Measurements from ENCODE around the gene HDAC11.
A peak's percentile ranks its signal among the peaks of the same experiment; 100 is the strongest.

HDAC11 gene

DNA sequence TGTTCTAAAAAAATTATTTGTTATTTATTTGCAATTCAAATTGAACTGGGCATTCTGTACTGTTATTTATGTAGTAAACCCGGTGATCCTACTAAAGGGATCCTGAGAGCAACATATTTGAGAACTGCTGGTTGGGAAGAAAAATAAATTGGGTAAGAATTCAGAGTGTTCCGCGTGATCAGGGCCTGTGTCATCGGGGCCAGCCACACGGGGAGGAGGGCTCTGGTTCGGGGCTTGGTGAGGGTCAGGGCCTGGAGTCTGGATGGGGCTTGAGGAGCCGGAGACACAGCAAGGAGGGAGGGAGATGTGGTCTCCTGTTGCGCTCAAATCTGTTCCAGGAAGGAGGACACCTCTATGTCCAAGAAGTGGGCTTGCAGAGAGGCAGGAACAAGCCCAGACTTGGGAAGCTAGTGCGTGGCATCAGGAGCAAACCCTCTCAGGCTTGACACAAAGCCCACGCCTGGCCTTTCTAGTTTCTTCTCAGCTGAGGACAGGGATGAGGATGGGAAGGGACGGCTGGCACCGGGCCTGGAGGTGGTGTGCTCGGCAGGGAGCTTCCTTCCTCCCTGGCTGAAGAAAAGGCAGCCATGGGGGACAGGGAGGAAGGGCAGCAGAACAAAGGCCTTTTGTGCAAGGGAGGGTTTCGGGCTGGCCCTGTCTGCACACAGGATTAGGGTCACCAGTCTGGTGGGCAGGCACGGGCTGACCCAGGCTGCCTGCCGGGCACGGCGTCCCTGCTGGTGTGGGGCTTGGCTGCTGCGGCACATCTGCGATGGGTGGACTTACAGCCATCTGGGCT is 45.9 kb downstream of the HDAC11 start:
- DNase-seq (ENCODE audit: low read depth), result peak; percentile 31

DNA sequence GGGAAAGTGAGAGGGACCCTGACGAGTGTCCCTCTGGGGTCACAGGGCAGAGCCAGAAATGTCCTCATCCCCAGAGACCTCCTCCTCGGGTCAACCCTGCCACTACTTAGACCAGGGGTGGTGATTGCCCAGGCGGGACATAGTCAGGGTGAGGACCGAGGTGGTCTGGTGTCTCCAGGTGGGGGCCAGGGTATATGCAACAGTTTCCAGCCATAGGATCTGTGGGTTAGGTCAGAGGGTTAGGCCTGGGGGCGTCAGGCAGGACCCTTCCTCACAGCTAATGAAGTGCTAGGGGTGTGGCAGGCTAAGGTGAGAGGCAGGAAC is 46.5 kb downstream of the HDAC11 start:
- DNase-seq (ENCODE audit: low read depth), result no peak

DNA sequence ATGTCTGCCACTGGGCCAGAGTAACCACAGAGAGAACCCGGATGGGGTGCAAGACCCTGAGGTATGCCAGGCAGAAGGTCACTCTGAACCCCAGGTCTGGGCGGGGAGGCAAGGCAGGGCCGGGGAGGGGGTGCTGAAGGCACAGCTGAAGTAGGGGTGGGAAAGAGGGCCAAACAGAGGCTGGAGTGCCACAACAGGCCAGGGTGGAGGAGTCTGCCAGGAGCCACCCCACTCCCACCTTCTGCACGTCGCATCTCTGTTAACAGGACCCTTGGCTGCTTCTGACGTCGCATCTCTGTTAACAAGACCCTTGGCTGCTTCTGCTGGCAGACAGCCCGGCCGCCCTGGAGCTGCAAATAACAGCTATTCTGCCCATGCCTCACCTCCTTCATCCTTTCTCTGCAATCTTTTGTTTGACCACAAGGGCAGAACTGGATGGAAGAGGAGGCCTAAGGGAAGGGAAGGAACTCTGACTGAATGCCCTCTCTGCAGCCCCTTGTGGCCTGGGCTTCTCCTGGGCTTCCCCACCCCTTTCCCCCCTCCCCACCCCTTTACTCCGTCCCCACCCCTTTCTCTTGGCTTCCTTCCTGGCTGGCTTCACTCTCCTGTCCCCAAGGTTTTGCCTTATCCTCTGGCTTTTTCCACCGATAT is 48.2 kb downstream of the HDAC11 start:
- no peak for DNase-seq (ENCODE audit: low read depth)

DNA sequence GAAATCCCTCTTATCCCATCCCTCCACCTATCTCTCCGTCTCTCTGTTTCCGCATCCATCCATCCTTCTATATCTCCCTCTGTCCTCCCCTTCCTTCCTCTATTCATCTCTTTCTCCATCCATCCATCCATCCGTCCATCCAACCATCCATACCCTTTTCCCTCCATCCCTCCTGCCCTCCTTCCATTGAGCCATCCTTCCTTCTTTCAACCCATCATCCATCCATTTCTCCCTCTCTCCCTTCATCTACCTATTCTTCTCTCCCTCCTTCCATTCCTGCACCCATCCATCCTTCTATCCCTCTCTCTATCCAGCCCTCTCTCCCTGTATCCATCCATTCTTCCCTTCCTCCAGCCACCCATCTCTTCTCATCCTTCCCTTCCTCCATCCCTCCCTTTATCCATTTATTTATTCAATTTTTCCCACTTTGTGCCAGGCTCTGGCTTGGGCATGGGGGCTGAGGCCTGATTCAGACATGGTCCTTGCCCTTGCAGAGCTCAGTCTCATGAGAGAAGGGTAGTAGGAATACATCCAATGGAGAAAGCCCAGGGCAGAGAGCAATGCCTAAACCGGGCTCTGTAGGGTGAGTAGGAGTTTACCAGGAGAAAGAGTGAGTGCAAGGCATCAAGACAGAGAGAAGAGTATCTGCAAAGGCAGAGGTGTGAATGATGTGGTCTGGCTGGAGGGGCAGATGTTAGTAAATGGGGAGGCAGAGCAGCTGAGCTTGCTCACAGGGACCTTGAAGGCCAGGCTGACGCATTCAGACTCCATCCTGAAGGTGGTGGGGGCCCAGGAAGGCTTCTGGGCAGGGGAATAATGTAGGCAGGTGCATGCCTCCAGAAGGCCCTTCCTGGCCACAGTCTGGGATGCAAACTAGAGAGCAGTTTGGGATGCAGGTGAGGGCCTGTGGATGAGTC is 49.3 kb downstream of the HDAC11 start:
- DNase-seq (ENCODE audit: low read depth), result no peak

DNA sequence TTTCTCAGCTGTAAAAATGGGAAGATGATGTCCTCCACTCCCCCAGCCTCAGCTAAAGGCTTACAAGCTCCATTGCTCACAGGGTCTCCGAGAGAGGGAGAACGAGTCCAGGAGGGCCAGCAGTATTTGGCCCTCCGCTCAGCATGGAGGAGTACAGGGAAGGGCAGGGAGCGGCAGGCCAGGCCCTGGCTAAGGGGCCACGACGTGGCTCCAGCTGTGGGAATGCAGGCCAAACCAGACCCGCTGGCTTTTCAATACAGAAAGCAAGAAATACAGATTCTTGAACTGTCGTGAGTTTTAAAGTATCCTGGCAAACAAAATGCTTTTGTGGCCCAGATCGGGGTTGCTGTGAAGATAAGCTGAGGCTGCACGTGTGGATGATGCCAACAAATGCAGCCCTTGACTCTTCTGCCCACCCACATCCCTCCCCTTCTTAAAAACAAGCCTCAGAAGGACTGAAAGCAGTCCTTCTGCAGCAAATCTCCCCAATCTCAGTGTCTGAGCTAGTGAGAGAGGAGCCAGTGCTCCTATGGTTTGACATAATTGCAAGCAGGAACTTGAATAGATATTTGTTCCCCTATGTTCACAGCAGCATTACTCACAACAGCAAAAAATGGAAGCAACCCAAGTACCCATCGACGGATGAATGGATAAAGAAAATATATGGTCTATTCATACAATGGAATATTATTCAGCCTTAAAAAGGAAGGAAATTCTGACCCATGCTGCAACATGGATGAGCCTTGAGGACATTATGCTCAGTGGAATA is 50.3 kb downstream of the HDAC11 start:
- DNase-seq (ENCODE audit: low read depth), result no peak

DNA sequence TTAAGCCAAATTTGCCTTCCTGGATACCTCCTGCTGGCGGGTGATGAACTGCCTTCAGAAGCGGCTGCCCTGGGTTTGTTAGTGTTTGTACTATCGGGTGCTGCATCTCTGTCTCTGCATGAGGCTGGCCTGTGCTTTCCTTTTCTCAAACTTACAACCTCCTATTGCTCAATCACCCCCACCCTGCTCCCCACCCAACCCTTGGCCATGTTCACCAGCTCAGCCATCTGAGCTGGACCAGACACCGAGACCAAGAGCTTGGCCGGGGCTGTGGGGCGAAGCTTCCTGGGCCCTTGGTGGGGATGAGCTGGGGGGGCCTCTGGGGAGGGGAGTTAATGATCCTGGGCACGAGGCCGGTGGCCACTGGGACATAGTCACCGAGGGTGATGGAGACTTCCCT is 52.0 kb downstream of the HDAC11 start:
- no peak for DNase-seq (ENCODE audit: low read depth)

DNA sequence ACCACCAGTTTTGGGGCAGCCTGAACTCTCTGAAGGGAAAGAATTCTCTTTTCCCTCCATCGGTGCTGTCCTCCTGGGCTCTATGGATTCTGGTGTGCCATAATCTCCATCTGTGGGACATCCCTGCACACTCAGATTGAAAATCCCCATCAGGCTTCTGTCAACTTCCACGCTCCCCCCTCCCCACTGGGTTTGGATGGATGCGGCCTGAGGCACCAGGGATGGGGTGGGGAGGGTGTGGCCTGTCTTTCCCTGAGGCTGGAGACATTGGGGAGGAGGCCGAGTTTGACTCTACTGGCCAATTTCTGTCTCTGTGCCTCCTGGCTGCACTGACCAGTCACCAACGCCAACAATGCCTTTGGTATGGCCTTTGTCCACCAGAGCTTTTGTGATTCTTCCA is 52.5 kb downstream of the HDAC11 start:
- DNase-seq (ENCODE audit: low read depth), result no peak

DNA sequence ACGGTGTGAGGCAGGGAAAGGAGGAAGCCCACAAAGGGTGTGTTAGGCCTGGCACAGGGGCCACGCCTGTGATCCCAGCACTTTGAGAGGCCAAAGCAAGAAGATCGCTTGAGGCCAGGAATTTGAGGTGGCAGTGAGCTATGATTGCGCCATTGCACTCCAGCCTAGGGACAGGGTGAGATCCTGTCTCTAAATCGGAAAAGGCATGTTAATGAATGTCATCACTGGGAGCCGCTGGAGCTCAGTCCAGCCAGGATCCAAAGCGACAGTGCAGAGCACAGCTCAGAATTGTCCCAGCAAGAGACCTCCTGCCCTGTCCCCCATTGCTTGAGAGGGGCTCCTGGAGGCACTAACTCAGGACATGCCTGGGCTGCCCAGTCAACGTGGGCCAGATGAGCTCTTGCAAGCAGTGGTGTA is 53.8 kb downstream of the HDAC11 start:
- DNase-seq (ENCODE audit: low read depth), result no peak

DNA sequence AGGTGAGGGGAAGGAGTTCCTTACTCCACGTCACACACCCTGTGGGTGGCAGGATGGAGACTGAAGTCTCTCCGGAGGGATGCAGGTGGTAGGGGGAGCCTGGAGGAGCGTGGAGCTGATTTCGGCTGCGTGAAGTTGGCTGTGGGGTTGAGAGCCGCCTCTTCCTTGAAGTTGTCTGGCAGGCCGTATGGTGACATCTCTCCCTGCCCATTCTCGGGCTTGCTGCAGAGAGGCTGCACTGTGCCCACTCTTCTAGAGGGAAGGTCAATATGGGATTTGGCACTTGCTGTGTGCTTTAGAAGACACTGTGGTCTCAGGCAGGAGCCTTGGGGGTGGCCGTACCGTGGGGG is 55.4 kb downstream of the HDAC11 start:
- no peak for DNase-seq (ENCODE audit: low read depth)

DNA sequence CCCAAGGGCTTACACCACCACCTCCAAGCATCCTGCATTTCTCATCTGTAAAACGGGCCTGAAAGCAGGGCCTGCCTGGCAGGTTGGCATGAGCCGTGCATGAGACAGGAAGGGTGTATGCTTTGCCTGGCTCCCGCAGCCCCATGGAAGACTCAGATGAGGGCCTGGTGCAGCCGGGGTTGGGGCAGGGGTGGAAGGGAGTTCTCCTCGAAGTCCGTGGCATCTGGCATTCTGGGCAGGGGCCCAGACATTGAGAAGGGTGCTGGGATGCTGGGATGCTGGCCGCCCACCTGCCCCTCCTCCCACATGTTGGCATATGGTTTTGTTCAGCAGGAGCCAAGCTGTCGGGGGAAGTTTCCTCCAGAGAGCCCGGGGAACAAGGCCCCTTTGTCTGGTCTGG is 55.8 kb downstream of the HDAC11 start:
- no peak for DNase-seq (ENCODE audit: low read depth)

DNA sequence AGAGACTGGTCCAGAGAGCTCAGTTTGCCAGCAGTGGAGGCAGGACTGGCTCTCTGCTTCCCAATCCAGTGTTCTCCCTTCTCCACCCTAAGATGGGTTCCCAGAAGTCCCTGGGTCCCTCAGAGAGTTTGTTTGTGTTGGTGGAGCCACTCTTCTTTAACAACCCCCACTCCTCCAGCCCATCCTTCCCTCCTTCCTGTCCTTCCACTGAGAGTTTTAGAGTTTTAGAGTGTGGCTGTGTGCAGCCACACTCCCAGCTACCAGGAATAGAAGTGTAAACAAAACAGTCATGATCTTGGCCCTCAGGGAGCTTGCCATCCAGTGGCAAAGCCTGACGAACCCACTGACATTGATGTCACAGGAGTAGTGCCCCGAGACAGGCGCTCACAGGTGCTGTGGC is 56.3 kb downstream of the HDAC11 start:
- no peak for DNase-seq (ENCODE audit: low read depth)

DNA sequence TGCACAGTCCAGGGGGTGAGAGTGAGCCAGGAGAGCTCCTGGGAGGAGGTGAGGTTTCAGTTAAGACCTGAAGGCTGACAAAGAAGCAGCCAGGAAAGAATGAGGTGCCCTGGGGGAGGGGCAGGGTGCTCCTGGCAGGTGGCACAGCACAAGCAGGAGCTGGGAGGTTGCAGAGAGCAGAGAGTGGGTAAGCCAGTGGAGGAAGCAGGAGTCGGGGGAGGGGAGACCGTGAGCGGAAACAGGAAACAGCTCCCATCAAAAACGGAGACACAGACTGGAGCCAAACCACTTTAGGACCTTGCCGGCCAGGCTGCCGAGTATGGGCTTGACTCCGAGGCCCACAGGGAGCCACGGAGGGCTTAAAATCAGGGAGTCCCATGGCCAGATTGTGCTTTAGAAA is 56.7 kb downstream of the HDAC11 start:
- DNase-seq (ENCODE audit: low read depth), result no peak

DNA sequence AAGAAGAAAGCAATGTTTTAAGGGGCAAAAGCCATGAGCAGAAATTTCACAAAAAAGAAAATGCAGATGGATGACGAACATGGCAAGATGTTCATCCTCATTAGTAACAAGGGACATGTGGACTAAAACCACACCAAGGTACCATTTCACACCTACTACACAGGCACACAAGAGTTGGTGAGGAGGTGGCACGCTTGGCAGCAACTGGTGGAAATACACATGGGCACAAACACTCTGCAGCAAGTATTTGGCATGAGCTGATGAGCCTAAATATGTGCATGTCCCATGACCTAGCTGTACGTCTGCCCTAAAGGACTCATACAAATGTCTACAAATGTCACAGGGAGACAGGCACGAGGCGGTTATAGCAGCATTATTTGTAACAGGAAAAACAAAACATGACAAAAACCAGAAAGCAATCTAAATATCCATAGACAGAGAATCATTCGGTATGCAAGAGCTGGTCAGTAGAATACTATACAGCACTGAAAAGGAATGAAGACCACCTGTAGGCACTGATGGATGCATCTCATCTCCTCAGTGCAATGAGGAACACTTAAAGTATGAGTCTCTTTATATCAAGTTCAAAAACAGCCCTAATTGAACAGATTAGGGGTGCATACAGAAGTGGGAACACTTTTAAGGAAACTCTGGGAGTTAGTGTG is 57.3 kb downstream of the HDAC11 start:
- DNase-seq (ENCODE audit: low read depth), result no peak

DNA sequence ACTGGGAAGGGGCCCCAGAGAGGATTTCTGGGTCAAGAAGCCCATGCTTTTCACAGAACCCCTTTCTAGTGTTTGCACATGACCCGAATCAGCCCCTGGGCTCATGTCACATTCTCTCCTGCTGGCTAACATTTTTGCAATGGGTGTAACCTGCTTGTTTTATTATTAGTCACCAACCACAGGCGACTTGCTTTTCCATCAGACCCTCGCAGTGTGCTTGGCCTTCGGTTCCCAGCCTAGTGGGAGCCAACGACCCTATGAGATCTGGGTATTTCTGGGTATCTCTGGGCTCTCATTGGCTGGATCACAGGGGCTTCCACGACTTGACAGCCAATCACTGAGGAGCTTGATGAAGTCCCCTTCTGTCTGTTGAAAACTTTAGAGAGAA is 57.8 kb downstream of the HDAC11 start:
- peak; percentile 89 for DNase-seq (ENCODE audit: low read depth)

DNA sequence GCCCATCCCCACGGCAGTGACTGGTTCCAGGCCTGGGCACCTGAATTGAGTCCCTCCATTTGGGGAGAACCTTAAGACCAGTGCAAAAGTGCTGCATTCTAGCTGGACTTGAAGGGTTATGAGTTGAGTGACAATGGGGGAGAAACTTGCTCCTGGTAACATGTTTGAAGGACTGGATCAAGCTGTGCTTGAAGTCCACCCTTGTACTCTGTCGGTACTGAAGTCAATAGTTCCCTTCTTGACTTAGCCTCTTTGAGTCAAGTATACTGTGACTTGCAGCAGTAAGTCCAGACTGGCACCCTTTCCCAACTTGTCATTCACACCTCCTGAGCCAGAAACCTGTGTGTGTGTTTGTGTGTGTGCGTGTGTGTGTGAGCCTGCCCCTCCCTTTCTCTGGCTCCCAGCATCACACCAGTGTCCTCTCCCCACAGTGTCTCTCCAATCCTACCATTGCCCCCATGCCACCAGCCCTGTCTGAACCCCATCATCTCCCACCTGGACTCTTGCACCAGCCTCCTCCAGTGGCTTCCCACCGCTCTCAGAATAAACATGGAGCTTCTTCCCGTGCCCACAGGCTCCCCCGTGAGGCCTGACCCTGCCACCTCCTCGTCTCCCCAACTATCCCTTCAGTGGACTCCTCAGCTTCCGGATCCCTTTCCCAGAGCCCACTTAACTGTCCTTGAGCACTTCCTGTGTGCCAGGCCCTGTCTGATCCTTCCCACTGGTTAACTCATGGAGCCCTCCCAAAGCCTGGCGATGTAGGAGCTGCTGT is 58.6 kb downstream of the HDAC11 start:
- no peak for DNase-seq (ENCODE audit: low read depth)

DNA sequence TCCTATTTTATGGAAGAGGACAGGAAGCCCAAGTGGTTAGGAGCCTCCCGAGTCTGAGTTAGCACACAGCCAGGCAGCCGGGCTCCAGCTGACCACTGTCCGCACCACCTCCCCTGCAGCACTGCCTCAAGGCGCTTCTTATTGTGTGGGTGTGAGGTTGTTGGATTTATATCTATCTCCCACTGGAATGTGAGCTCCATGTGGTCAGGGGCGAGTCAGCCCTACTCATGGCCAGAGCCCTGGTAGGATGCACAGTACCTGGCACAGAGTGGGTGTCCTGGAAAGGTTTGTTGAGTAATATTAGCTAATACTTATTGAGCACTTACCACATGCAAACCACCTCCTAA is 59.2 kb downstream of the HDAC11 start:
- DNase-seq (ENCODE audit: low read depth), result peak; percentile 73

DNA sequence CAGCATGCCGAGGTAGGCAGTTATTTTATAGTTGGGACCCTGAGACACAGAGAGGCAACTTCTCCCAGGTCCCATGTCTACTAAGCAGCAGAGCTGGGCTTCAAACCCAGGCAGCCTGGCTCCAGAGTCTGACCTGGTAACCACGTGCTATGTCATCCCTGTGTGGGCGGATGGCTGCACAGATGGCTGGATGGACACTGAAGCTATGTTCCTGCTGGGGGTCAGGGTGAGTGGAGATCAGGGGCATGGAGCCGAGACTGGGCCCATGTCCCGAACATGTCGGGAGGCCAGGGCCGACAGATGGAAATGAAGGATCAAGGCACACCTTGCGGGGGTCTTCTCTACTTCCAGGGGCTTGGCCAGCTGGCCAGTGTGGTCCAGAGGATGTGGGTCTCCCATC is 59.6 kb downstream of the HDAC11 start:
- no peak for DNase-seq (ENCODE audit: low read depth)

DNA sequence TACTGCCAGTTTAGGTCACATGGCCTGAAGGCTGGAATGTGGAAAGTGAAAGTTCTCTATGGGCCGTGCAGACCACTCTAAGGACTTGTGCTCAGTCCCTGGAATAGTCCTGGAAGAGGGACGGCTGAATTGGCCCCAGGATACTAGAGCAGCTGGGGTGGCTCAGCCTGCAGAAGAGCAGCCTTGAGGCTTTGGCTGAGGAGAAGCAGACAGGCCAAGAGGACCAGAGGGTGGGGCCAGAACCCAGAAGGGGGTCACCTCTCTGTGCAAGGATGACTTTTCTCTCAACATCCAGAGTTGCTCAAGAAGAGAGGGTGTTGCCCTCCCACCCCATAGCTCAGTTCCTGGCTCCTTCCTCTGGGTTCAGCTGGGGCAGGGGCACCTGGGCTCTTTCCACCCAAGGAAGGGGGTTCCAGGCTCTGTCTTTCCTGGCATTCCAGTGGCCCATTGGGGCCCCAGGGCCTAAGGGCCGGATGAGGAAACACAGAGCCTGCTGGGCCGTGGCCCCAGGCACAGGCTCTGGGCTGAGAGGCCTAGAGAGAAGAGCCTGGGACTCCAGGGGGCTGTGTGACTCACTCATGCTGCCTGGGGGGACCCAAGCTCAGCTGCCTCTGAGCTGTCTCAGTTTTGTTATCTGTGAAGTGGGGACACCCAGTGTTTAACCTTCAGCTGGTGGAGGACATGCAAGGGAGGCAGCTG is 60.3 kb downstream of the HDAC11 start:
- DNase-seq (ENCODE audit: low read depth), result no peak

DNA sequence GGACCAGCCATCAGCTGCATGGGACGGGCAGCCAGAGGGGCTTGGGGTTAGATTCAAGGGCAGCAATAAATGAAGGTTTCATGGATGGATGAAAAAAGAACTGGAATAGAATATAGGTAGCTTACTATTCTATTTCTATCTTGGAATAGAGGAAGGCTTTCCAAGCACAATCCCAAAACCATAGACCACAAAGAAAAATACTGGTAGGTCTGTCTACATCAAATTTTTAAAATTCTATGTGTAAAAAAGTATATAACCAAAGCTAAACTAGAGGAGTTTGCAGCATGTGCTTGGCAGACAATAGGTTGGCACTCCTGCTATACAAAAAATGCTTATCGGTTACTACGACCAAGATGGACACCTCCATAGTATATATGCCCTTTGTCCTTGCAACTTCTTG is 61.6 kb downstream of the HDAC11 start:
- DNase-seq (ENCODE audit: low read depth), result no peak

DNA sequence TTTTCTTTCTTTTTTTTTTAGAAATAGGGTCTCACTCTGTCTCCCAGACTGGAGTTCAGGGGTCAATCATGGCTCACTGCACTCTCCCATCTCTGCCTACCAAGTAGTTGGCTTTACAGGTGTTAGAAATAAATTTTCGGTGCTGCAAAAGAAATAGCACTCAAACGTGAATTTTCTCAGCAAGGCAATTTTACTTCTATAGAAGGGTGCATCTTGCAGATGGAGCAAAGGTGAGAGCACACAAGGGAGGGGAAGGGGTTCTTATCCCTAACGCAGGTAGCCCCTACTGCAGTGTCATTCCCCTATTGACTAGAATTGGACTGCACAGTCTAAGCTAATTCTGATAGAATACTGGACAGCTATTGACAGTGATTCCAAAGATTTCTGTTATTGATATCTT is 62.0 kb downstream of the HDAC11 start:
- DNase-seq (ENCODE audit: low read depth), result no peak
